ENCODE data around the gene UBE2C.

Gene UBE2C

GRCh38 chr20:45843506-45843905 is 31.1 kb downstream of the UBE2C start:
- H3K9me3 ChIP-seq (ENCODE audit: control insufficient read depth, low read length): no peaks in the 10 kb centered on the region
- H3K36me3 ChIP-seq (ENCODE audit: control insufficient read depth, insufficient read depth, low read length): peaks cover 60% of the 10 kb centered on the region
- no peak overlapping the region for H3K4me3 ChIP-seq (ENCODE audit: insufficient read depth, low read depth, low read length, poor library complexity, severe bottlenecking)
- no peaks in the 10 kb centered on the region for H3K27me3 ChIP-seq (replicated peaks; ENCODE audit: control insufficient read depth, insufficient read depth, low read length, poor library complexity, severe bottlenecking)
- no peak overlapping the region for H3K27ac ChIP-seq (ENCODE audit: insufficient read depth, low read length, poor library complexity, severe bottlenecking)
- DNase-seq: no peak
- H3K4me1 ChIP-seq (ENCODE audit: control insufficient read depth, insufficient read depth, low read length, poor library complexity, severe bottlenecking): no peaks in the 10 kb centered on the region

GRCh38 chr20:45845452-45845851 is 33.0 kb downstream of the UBE2C start:
- Histone ChIP-seq H3K27ac (ENCODE audit: insufficient read depth, low read length, poor library complexity, severe bottlenecking) (no peak overlapping the region), H3K4me1 (ENCODE audit: control insufficient read depth, insufficient read depth, low read length, poor library complexity, severe bottlenecking) (no peaks in the 10 kb centered on the region), H3K27me3 (replicated peaks; ENCODE audit: control insufficient read depth, insufficient read depth, low read length, poor library complexity, severe bottlenecking) (no peaks in the 10 kb centered on the region), H3K4me3 (ENCODE audit: insufficient read depth, low read depth, low read length, poor library complexity, severe bottlenecking) (no peak overlapping the region), H3K9me3 (ENCODE audit: control insufficient read depth, low read length) (no peaks in the 10 kb centered on the region), H3K36me3 (ENCODE audit: control insufficient read depth, insufficient read depth, low read length) (peaks cover 61% of the 10 kb centered on the region)
- DNase-seq: no peak

GRCh38 chr20:45848421-45848820 is 36.0 kb downstream of the UBE2C start:
- H3K36me3 ChIP-seq (ENCODE audit: control insufficient read depth, insufficient read depth, low read length): peaks cover 42% of the 10 kb centered on the region

GRCh38 chr20:45848969-45849582 is 36.6 kb downstream of the UBE2C start:
- Histone ChIP-seq H3K27ac (ENCODE audit: insufficient read depth, low read length, poor library complexity, severe bottlenecking) (no peak overlapping the region), H3K9me3 (ENCODE audit: control insufficient read depth, low read length) (no peaks in the 10 kb centered on the region), H3K4me1 (ENCODE audit: control insufficient read depth, insufficient read depth, low read length, poor library complexity, severe bottlenecking) (no peaks in the 10 kb centered on the region), H3K4me3 (ENCODE audit: insufficient read depth, low read depth, low read length, poor library complexity, severe bottlenecking) (no peak overlapping the region), H3K36me3 (ENCODE audit: control insufficient read depth, insufficient read depth, low read length) (peaks cover 36% of the 10 kb centered on the region), H3K27me3 (replicated peaks; ENCODE audit: control insufficient read depth, insufficient read depth, low read length, poor library complexity, severe bottlenecking) (no peaks in the 10 kb centered on the region)
- no peak for DNase-seq

More at GRCh38 chr20:45848421-45848820, 36.0 kb downstream of the UBE2C start:
- H3K4me3 ChIP-seq (ENCODE audit: insufficient read depth, low read depth, low read length, poor library complexity, severe bottlenecking): no peak overlapping the region
- H3K27ac ChIP-seq (ENCODE audit: insufficient read depth, low read length, poor library complexity, severe bottlenecking): no peak overlapping the region
- no peaks in the 10 kb centered on the region for H3K4me1 ChIP-seq (ENCODE audit: control insufficient read depth, insufficient read depth, low read length, poor library complexity, severe bottlenecking)
- H3K9me3 ChIP-seq (ENCODE audit: control insufficient read depth, low read length): no peaks in the 10 kb centered on the region
- no peaks in the 10 kb centered on the region for H3K27me3 ChIP-seq (replicated peaks; ENCODE audit: control insufficient read depth, insufficient read depth, low read length, poor library complexity, severe bottlenecking)
- no peak for DNase-seq

- no peaks in the 10 kb centered on the region for H3K9me3 ChIP-seq (ENCODE audit: control insufficient read depth, low read length)
Measured at GRCh38 chr20:45850238-45850637, 37.8 kb downstream of the UBE2C start.

DNA sequence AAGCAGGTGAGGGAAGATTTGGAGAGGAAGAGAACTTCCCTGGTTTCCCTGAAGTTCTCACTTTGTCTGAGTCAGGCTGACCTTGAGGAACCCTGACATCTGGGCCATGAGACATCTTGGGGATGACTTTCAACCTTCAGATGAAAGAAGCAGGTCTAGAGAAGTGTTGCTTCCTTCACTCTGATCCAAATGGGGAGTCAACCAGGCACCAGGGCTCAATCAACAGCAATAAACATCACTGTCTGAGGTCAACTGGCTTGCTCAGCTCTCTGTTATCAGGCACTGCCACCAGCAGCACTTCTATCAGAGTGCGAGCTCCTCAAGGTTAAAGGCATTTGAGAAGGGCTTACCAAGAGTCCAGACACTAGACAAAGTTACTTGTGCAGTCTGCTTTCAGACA is 38.5 kb downstream of the UBE2C start:
- Histone ChIP-seq H3K27ac (ENCODE audit: insufficient read depth, low read length, poor library complexity, severe bottlenecking) (no peak overlapping the region), H3K27me3 (replicated peaks; ENCODE audit: control insufficient read depth, insufficient read depth, low read length, poor library complexity, severe bottlenecking) (no peaks in the 10 kb centered on the region), H3K9me3 (ENCODE audit: control insufficient read depth, low read length) (no peaks in the 10 kb centered on the region), H3K4me3 (ENCODE audit: insufficient read depth, low read depth, low read length, poor library complexity, severe bottlenecking) (no peak overlapping the region), H3K36me3 (ENCODE audit: control insufficient read depth, insufficient read depth, low read length) (peaks cover 19% of the 10 kb centered on the region), H3K4me1 (ENCODE audit: control insufficient read depth, insufficient read depth, low read length, poor library complexity, severe bottlenecking) (peaks cover 7% of the 10 kb centered on the region)
- no peak for DNase-seq

More at GRCh38 chr20:45850238-45850637, 37.8 kb downstream of the UBE2C start:
- H3K36me3 ChIP-seq (ENCODE audit: control insufficient read depth, insufficient read depth, low read length): peaks cover 26% of the 10 kb centered on the region
- no peak overlapping the region for H3K27ac ChIP-seq (ENCODE audit: insufficient read depth, low read length, poor library complexity, severe bottlenecking)
- no peaks in the 10 kb centered on the region for H3K27me3 ChIP-seq (replicated peaks; ENCODE audit: control insufficient read depth, insufficient read depth, low read length, poor library complexity, severe bottlenecking)
- H3K4me3 ChIP-seq (ENCODE audit: insufficient read depth, low read depth, low read length, poor library complexity, severe bottlenecking): no peak overlapping the region
- peaks cover 4% of the 10 kb centered on the region for H3K4me1 ChIP-seq (ENCODE audit: control insufficient read depth, insufficient read depth, low read length, poor library complexity, severe bottlenecking)
- DNase-seq: no peak

- Histone ChIP-seq H3K27ac (ENCODE audit: insufficient read depth, low read length, poor library complexity, severe bottlenecking) (no peak overlapping the region), H3K27me3 (replicated peaks; ENCODE audit: control insufficient read depth, insufficient read depth, low read length, poor library complexity, severe bottlenecking) (no peaks in the 10 kb centered on the region), H3K9me3 (ENCODE audit: control insufficient read depth, low read length) (no peaks in the 10 kb centered on the region), H3K4me1 (ENCODE audit: control insufficient read depth, insufficient read depth, low read length, poor library complexity, severe bottlenecking) (peaks cover 11% of the 10 kb centered on the region), H3K4me3 (ENCODE audit: insufficient read depth, low read depth, low read length, poor library complexity, severe bottlenecking) (no peak overlapping the region), H3K36me3 (ENCODE audit: control insufficient read depth, insufficient read depth, low read length) (peaks cover 13% of the 10 kb centered on the region)
- no peak for DNase-seq
Measured at GRCh38 chr20:45851501-45851900, 39.1 kb downstream of the UBE2C start.

- H3K36me3 ChIP-seq (ENCODE audit: control insufficient read depth, insufficient read depth, low read length): peaks cover 12% of the 10 kb centered on the region
Measured at GRCh38 chr20:45852326-45852725, 39.9 kb downstream of the UBE2C start.

DNA sequence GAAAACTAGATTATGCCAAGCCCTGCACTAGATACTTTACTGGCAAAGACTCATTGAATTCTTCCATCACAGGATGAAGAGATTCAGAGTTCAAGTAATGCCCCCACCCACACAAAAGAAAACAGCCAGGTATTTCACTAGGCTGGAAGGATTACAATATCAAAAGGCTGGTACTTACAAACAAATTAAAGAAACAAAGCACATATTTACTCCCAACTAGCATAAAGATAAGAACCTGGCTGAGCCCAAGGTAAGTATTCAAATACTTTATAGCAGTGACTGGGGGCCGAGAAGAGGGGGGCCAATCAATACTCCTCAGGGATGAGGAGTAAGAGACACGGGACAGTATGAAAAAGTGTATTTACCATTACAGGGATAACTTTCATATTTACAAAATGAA is 41.0 kb downstream of the UBE2C start:
- no peaks in the 10 kb centered on the region for H3K27me3 ChIP-seq (replicated peaks; ENCODE audit: control insufficient read depth, insufficient read depth, low read length, poor library complexity, severe bottlenecking)
- H3K36me3 ChIP-seq (ENCODE audit: control insufficient read depth, insufficient read depth, low read length): peaks cover 7% of the 10 kb centered on the region
- no peaks in the 10 kb centered on the region for H3K9me3 ChIP-seq (ENCODE audit: control insufficient read depth, low read length)
- peaks cover 11% of the 10 kb centered on the region for H3K4me1 ChIP-seq (ENCODE audit: control insufficient read depth, insufficient read depth, low read length, poor library complexity, severe bottlenecking)
- H3K4me3 ChIP-seq (ENCODE audit: insufficient read depth, low read depth, low read length, poor library complexity, severe bottlenecking): no peak overlapping the region
- H3K27ac ChIP-seq (ENCODE audit: insufficient read depth, low read length, poor library complexity, severe bottlenecking): no peak overlapping the region
- DNase-seq: no peak

More at GRCh38 chr20:45852326-45852725, 39.9 kb downstream of the UBE2C start:
- H3K27me3 ChIP-seq (replicated peaks; ENCODE audit: control insufficient read depth, insufficient read depth, low read length, poor library complexity, severe bottlenecking): no peaks in the 10 kb centered on the region
- H3K9me3 ChIP-seq (ENCODE audit: control insufficient read depth, low read length): no peaks in the 10 kb centered on the region
- H3K27ac ChIP-seq (ENCODE audit: insufficient read depth, low read length, poor library complexity, severe bottlenecking): no peak overlapping the region
- no peak overlapping the region for H3K4me3 ChIP-seq (ENCODE audit: insufficient read depth, low read depth, low read length, poor library complexity, severe bottlenecking)
- peaks cover 11% of the 10 kb centered on the region for H3K4me1 ChIP-seq (ENCODE audit: control insufficient read depth, insufficient read depth, low read length, poor library complexity, severe bottlenecking)
- no peak for DNase-seq

DNA sequence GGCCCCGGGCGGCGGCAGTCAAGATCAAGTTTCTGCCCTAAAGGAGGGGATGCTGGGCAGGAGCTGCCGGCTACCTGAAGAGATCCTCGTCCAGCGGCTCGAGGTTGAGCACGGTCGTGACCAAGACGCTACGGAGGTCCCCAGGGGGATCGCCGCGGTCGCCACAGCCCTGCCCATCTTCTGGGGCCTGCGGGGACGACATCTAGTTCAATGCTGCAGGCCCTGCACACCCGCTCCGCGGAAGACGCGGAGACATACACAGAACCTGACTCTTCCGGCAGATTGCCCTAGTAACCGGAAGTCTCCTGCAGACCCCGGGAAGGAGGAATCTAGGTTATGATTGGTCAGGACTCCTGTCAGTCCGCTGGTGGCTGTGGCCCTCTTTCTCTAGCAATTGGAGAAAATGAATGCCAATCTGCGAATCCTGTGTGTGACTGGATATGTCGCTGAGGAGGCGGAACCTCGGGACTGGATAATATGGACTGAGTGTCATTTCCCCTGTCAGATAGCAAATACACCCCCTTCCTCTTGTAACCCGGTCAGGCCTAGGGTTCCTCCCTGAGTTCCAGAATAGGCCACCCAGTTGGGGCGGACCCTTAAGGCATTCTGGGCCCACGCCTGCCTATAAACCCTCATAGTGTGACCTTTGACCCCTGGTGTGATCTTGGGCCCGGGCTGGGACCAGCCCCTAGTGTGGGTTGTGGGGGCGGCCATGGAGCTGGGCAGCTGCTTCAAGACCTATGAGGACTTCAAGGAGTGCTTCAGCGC is 44.9 kb downstream of the UBE2C start, which contains the start of the genes ACOT8 and ZSWIM3:
ACOT8 (minus strand) TSS at position 279 of the 768 bp plus-strand sequence; CDS start at position 202, 77 bp downstream.
ZSWIM3 (plus strand) TSS at position 501 of the 768 bp plus-strand sequence; CDS start at position 713, 212 bp downstream.
- peak; percentile 84 to 93 (median 90) for DNase-seq
- Histone ChIP-seq H3K4me1 (ENCODE audit: control insufficient read depth, insufficient read depth, low read length, poor library complexity, severe bottlenecking) (peaks cover 11% of the 10 kb centered on the region), H3K36me3 (ENCODE audit: control insufficient read depth, insufficient read depth, low read length) (no peaks in the 10 kb centered on the region), H3K9me3 (ENCODE audit: control insufficient read depth, low read length) (no peaks in the 10 kb centered on the region), H3K27ac (ENCODE audit: insufficient read depth, low read length, poor library complexity, severe bottlenecking) (peak within 1 kb of the TSS; percentile 84), H3K27me3 (replicated peaks; ENCODE audit: control insufficient read depth, insufficient read depth, low read length, poor library complexity, severe bottlenecking) (no peaks in the 10 kb centered on the region), H3K4me3 (ENCODE audit: insufficient read depth, low read depth, low read length, poor library complexity, severe bottlenecking) (peak within 1 kb of the TSS; percentile 89)

Measured in effector memory CD4-positive, alpha-beta T cell (primary cell).